SK-N-MC (cell line): Measurements from ENCODE around the gene BCAT1.

Experiments used
- EZH2 ChIP-seq: fragments of 200-600 bp; sonication (generic); IDR thresholded peaks from one replicate; pipeline ENCODE4 v1.6.1; 2017; ENCODE audit warnings: antibody characterized with exemption
- FOXP2 ChIP-seq: optimal IDR thresholded peaks from 2 replicates; pipeline ENCODE3; 2011; ENCODE audit warnings: mild to moderate bottlenecking, moderate library complexity; ENCODE audit not compliant: insufficient read depth; ENCODE audit errors: extremely low read length, control extremely low read depth
- POLR2AphosphoS5 ChIP-seq: IDR thresholded peaks from 2 replicates; pipeline ENCODE4 v1.6.1; 2012; ENCODE audit warnings: mild to moderate bottlenecking, low read depth, low read length, borderline replicate concordance

DNA sequence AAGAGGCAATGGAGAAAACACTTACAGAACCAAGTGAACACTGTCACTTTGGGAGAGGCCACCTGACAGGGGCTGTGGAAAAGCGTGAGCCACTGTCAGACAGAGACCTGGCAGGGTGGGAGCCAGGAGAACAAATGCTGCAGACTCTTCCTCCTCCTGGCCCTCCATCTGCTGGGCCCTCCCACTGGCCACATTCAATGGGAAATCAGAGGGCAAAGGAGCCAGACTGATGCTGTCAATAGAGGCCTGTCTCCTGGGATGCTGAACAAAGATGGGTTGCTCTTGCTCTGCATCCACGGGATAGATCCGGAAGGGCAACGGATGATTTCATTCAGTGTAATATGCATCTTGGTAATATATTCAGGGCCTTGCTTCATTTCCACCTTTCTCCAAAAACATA lies 44.9 kb upstream of the BCAT1 start:
- TF ChIP-seq EZH2: no peak
- no peak for TF ChIP-seq POLR2AphosphoS5
- TF ChIP-seq FOXP2: no peak
